Smooth muscle cell (in vitro differentiated cells): ENCODE results near the gene CREG2. TPM values are rescaled to one million over a fixed set of nuclear protein-coding genes. Genes with fewer than 3 reads are reported as not detected.

ENCODE experiments used
- DNase-seq: peaks from one replicate; lab custom pipeline; 2025; ENCODE audit not compliant: unreplicated experiment; lab: John Stamatoyannopoulos, UW
- H2AFZ ChIP-seq: fragments of 200-600 bp; sonication (generic); 2 replicates; pipeline ENCODE4 v1.6.0; 2016; ENCODE audit warnings: antibody characterized with exemption, low read depth, mild to moderate bottlenecking
- H3F3A ChIP-seq: fragments of 200-600 bp; sonication (generic); 2 replicates; pipeline ENCODE4 v1.6.0; 2017; ENCODE audit warnings: antibody characterized with exemption, low read depth
- H3K27ac ChIP-seq: fragments of 200-600 bp; sonication (generic); 2 replicates; pipeline ENCODE4 v1.5.1; 2016; ENCODE audit warnings: low read depth, mild to moderate bottlenecking
- H3K27me3 ChIP-seq: fragments of 200-600 bp; sonication (generic); 2 replicates; pipeline ENCODE4 v1.6.1; 2016; ENCODE audit warnings: low read depth, mild to moderate bottlenecking
- H3K36me3 ChIP-seq: fragments of 200-600 bp; sonication (generic); 2 replicates; pipeline ENCODE4 v1.5.1; 2016; ENCODE audit warnings: low read depth
- H3K4me1 ChIP-seq: fragments of 200-600 bp; sonication (generic); 2 replicates; pipeline ENCODE4 v1.5.1; 2016; ENCODE audit warnings: low read depth
- H3K4me2 ChIP-seq: fragments of 200-600 bp; sonication (generic); 2 replicates; pipeline ENCODE4 v1.6.0; 2016; ENCODE audit warnings: mild to moderate bottlenecking
- H3K4me3 ChIP-seq: fragments of 200-600 bp; sonication (generic); 2 replicates; pipeline ENCODE4 v1.5.1; 2016; ENCODE audit warnings: mild to moderate bottlenecking
- H3K79me2 ChIP-seq: fragments of 200-600 bp; sonication (generic); 2 replicates; pipeline ENCODE4 v1.6.0; 2016; ENCODE audit warnings: low read depth, mild to moderate bottlenecking
- H3K9ac ChIP-seq: fragments of 200-600 bp; sonication (generic); 2 replicates; pipeline ENCODE4 v1.6.0; 2016; ENCODE audit warnings: low read depth
- H3K9me3 ChIP-seq: fragments of 200-600 bp; sonication (generic); replicated peaks from 2 replicates; pipeline ENCODE4 v1.5.1; 2016; ENCODE audit warnings: low read depth
- H4K20me1 ChIP-seq: fragments of 200-600 bp; sonication (generic); 2 replicates; pipeline ENCODE4 v1.6.0; 2016; ENCODE audit warnings: low read depth
- WGBS: methylation state at CpG from one replicate; pipeline ENCODE4 v1.1.7; 2016; ENCODE audit warnings: low lambda C conversion rate; 5-methylcytosine and 5-hydroxymethylcytosine counted together
- polyA plus RNA-seq: library from polyadenylated mRNA; unstranded; fragments of >200 nt; fragmentation: Nextera tagmentation; extraction: Ambion mirVana; gene quantifications from 2 replicates; pipeline ENCODE4 v1.2.1, GENCODE V29; 2016
- total RNA-seq: library from RNA; depleted of rRNA; stranded (reverse); fragments of >200 nt; gene quantifications from 2 replicates; pipeline ENCODE4 v1.2.3, GENCODE V29; 2014
- TF ChIP-seq, protein P1 (sequence below): fragments of 200-600 bp; sonication (generic); IDR thresholded peaks from 2 replicates; pipeline ENCODE4 v1.5.1; 2017; ENCODE audit warnings: borderline replicate concordance, mild to moderate bottlenecking, antibody characterized with exemption; ENCODE audit not compliant: insufficient read depth, poor library complexity, severe bottlenecking

CREG2 gene
- total and polyA plus RNA-seq, 2 experiments from 2014 or later: 0.62 to 1.2 TPM

DNA sequence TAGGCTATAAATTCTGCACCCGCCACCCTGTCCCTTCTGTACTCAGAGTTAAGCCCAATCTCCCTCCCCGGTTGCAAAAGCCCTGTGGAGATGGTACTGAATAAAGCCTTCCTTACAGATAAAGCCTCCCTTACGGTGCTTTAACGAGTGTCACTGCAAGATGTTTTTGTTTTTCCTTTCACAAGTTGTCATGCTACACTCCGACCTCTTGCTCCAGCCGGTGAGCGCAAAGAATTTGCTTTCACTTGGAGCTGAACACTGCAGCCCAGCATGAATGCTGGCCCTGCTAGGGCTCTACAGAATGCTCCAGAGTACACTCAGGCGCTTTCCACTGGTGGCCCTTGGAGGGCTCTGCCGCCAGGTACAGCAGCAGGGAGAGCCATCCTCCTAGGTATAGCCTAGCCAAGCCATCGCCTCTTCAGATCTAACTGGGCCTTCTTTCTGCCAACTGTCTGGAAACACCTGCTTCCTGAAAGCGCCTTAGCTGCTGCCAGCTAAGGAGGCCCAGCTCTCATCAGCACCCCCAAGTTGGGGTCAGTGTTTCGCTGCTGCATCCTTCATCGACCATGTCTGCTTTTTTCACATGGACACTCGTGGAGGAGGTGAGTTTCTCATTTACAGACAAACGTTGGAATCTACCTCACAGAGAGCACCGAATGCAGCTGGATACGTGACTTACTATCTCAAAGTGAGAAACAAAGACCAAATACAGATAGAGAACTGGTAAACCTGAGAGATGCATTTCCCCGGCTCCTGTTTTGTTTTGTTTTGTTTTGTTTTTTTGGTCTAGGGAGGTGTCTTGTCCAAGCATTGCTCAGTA is 13.4 kb upstream of the CREG2 start:
- TF ChIP-seq, protein P1, sequence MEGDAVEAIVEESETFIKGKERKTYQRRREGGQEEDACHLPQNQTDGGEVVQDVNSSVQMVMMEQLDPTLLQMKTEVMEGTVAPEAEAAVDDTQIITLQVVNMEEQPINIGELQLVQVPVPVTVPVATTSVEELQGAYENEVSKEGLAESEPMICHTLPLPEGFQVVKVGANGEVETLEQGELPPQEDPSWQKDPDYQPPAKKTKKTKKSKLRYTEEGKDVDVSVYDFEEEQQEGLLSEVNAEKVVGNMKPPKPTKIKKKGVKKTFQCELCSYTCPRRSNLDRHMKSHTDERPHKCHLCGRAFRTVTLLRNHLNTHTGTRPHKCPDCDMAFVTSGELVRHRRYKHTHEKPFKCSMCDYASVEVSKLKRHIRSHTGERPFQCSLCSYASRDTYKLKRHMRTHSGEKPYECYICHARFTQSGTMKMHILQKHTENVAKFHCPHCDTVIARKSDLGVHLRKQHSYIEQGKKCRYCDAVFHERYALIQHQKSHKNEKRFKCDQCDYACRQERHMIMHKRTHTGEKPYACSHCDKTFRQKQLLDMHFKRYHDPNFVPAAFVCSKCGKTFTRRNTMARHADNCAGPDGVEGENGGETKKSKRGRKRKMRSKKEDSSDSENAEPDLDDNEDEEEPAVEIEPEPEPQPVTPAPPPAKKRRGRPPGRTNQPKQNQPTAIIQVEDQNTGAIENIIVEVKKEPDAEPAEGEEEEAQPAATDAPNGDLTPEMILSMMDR: no peak
- no peaks in the 10 kb centered on the region for H3K36me3 ChIP-seq
- no peaks in the 10 kb centered on the region for H3K79me2 ChIP-seq
- peaks cover 14% of the 10 kb centered on the region for H3F3A ChIP-seq
- H3K27me3 ChIP-seq: no peaks in the 10 kb centered on the region
- no peaks in the 10 kb centered on the region for H4K20me1 ChIP-seq
- H3K4me2 ChIP-seq: no peak overlapping the region
- no peaks in the 10 kb centered on the region for H3K9me3 ChIP-seq
- H2AFZ ChIP-seq: no peak overlapping the region
- H3K9ac ChIP-seq: no peak overlapping the region
- H3K4me3 ChIP-seq: no peak overlapping the region
- no peak overlapping the region for H3K27ac ChIP-seq
- no peak for DNase-seq
- H3K4me1 ChIP-seq: peaks cover 33% of the 10 kb centered on the region
- 70% methylated on average over 18 of the region's 18 CpGs for WGBS

DNA sequence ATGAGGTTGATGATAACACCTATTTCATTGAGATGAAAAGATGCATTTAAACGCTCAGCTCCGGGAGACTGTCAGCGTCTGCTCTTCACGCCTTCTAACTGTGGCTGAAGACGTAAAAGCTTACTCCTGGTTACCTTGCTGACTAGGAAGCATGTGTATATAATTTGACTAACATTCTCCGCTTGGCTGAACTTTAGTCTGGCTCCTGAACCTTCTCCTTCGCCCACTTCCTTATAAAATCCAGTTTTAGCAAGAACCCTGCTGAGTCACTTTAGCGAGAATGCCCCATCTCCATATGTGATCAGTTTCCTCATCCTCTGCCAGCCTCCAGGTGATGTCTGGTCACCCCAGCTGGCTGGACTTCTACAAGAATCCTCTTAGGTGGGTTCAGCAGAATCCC is 12.7 kb upstream of the CREG2 start:
- DNase-seq: no peak
- Histone ChIP-seq H3K27ac (peak overlapping the region; percentile 1), H3K36me3 (no peaks in the 10 kb centered on the region), H2AFZ (no peak overlapping the region), H3K9me3 (no peaks in the 10 kb centered on the region), H4K20me1 (no peaks in the 10 kb centered on the region), H3K27me3 (no peaks in the 10 kb centered on the region), H3K9ac (no peak overlapping the region), H3F3A (peaks cover 21% of the 10 kb centered on the region), H3K79me2 (no peaks in the 10 kb centered on the region), H3K4me2 (no peak overlapping the region), H3K4me1 (peaks cover 35% of the 10 kb centered on the region), H3K4me3 (no peak overlapping the region)
- 44% methylated on average over 8 of the region's 8 CpGs for WGBS
- TF ChIP-seq, protein P1: no peak

DNA sequence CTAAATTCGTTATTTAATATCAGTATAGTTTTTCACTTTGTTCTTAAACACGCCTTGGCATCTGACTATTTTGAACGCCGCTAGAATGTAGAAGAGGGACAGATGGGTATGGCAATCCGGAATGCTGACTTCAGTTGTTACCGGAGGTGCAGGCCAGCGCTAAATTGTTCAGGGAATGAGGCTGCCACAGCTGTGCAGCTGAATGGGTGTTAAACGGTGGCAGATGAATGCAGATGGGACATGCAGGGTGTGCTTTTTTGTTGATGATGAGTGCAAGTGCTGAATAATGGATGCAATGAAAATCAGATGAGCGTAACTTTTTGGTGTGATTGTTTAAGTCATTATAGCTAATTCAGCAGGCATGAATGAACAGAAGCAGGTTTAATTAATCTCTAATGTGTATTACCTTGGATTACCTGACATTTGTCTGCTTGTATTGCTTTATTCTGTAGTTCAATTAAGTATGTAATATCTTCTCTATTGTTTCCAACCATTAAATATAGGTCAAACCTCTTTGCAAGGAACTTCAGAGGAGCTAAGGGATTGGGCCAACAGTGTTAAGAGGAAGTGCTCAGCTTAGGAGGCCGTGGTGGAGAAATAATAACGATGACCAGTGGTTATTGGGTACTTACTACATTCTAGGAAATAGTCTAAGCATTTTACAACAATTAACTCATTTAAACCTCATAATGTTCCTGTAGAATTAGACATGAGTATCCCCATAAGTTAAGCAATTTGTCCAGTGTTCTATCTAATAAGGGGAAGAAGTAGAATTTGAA is 11.9 kb upstream of the CREG2 start:
- Histone ChIP-seq H3K4me2 (no peak overlapping the region), H3K36me3 (no peaks in the 10 kb centered on the region), H3K9me3 (no peaks in the 10 kb centered on the region), H3K27me3 (no peaks in the 10 kb centered on the region), H3K9ac (peak overlapping the region; percentile 7), H3K4me1 (peaks cover 35% of the 10 kb centered on the region), H3K27ac (peak overlapping the region; percentile 99), H2AFZ (no peak overlapping the region), H3F3A (peaks cover 25% of the 10 kb centered on the region), H3K79me2 (no peaks in the 10 kb centered on the region), H3K4me3 (no peak overlapping the region), H4K20me1 (no peaks in the 10 kb centered on the region)
- TF ChIP-seq, protein P1: no peak
- no peak for DNase-seq
- WGBS: 85% methylated on average over 11 of the region's 11 CpGs
